ENCODE results near the gene TTC28.
"Not testable (repeated sequence)": the region's sequence is repeated elsewhere in the genome, so short reads cannot be mapped to it uniquely, and the experiment has no call there.

Gene TTC28

DNA sequence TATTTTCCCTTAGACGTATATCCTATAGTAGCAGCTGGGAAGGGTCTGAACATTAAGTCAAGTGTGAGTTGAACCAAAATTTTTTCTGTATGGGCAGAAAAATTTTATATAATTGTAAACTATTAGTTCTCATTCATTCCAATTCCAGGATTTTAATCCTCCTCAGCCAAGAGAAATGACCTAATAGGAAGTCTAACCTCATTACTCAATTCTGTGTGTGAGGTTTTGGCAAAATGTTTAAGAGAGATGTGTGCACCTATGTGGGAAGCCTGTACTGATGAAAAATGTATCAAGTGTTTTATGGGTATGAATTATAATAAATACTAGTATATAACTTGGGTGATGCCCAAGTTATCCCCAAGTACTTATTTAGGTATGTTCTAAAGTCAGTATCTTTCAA, 449.0 kb downstream of the TTC28 start:
- H3K4me3 ChIP-seq (ENCODE audit: low read length) = no peak overlapping the region
- DNase-seq (ENCODE audit: low read depth, low spot score) = no peak

DNA sequence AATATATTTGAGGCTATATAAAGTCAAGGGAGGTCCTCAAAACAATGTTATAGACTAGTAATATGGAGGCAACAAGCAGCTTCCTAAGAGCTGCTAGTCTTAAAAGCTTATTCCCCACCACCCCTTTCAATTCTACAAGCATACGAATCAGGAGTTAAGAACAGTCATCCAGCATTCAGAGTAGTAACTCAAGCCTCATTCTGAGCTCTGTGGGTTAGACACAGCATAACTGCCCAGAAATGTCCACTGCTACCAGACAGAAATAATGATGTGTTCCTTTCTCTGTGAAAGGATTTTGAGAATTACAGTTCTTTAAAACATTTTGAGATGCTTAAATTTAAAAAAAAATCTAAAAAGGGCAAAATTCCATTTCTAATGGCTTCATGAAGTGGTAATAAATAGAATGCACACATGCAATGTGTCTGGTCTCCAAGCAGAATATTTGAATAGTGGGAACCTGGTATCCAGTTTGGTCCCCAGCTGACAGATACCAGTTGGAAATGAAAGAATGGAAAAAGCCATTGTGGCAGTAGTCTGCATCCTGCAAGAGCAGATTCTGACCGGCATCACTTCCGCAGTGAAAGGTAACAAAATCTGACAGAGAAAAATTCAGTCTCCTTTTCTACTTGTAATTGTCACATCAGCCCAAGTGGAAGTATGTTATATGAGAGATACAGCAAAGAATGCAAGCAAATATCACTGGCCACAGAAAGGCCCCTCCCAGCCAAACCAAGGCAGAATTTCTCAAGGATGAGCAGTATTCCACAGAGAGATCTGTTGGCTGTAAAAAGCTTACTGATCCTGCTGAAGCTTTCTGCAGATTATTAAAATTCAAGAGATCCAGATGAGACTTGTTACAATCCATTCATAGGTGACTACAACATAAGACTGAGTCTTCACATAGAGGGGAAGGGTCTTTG, 449.8 kb downstream of the TTC28 start:
- H3K4me3 ChIP-seq (ENCODE audit: low read length) = no peak overlapping the region
- DNase-seq (ENCODE audit: low read depth, low spot score) = no peak

DNA sequence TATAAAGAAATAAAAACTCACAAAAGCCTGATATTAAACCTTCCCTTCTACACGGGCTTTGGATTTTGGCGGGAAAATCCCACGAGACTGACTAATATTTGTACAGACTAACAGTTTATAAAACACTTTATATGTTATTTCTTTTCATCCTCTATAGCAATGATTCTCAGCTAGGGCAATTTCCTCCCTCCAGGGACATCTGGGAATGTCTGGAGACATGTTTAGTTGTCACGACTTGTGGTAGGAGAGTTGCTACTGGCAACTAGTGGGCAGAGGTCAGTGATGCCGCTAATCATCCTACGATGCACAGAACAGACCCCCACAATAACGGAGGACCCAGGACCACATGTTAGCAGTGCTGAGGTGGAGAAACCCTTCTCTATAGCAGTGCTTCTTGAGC, 455.8 kb downstream of the TTC28 start:
- no peak overlapping the region for H3K4me3 ChIP-seq (ENCODE audit: low read length)

DNA sequence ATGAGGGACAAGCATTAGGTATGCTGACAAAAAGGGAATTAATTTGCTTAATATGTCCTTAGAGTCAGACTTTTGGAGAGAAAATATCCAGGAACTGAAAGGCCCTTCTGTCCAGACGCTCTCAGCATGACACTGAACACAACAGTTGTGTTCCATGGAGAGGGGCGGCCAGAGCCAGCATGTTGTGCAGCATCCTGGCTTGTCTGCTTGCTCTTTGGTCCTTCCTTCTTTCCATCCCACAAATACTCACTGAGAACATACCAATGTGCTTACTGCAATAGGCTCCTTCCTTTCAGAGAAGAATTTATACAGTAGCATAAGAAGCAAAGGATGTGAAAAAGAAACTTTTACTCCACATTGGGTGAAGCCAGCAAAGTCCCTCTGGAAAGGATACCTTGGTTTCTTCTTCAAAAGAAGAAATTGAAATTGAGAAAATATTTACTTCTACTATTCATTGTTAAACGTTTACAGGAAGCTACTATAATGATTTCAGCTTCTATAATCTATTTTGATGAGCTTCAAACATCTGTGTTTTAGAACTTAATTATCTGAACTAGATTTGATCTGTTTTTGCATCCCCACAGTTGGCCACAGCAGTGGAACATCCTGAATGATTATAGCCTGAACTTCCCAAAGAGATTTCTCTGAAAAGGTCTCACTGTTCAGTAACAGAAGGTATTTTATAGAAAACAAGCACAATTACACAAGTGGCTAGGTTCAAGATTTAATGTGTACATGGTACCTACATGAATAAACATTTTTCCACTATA, 456.5 kb downstream of the TTC28 start:
- H3K4me3 ChIP-seq (ENCODE audit: low read length) = no peak overlapping the region
- DNase-seq (ENCODE audit: low read depth, low spot score) = no peak

More for the DNA sequence above, 455.8 kb downstream of the TTC28 start:
- DNase-seq (ENCODE audit: low read depth, low spot score) = no peak

DNA sequence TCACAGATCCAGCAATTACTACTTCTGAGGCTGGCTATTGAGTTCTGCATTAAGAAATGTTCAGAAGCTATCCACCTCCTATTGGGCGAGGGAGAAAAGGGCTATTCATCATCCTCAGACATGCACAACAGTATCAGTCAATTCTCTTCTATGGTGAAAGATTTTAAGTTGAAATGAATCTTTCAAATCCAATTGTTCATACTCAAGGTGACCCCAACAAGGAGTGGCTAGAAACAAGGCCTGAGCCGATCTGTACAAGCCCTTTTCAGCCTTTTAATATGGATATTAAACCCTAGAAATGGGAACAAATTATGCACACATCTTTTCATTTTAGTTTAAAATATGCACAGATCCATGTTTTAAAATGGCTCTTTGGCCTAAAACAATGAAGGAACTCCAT, 457.1 kb downstream of the TTC28 start:
- H3K4me3 ChIP-seq (ENCODE audit: low read length) = no peak overlapping the region
- DNase-seq (ENCODE audit: low read depth, low spot score) = no peak

DNA sequence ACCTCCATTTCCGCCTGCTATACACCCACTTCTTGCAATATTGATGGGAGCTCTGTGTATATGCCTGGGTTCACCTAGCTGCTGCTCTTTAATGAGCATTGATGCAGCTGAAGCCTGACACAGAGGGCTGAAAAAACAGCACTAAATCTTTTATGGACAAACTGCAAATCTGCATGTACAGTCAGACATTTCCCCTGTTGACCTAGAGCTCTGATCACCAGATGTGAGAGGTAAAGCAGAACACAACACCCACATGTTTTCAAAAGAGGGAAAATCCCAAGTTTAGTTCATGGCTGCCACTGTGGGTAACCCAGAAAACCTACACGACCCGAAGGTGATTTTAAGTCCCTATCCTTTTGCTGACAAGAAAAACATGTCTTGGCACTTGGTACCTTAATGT, 457.6 kb downstream of the TTC28 start:
- DNase-seq (ENCODE audit: low read depth, low spot score) = no peak
- H3K4me3 ChIP-seq (ENCODE audit: low read length) = no peak overlapping the region

DNA sequence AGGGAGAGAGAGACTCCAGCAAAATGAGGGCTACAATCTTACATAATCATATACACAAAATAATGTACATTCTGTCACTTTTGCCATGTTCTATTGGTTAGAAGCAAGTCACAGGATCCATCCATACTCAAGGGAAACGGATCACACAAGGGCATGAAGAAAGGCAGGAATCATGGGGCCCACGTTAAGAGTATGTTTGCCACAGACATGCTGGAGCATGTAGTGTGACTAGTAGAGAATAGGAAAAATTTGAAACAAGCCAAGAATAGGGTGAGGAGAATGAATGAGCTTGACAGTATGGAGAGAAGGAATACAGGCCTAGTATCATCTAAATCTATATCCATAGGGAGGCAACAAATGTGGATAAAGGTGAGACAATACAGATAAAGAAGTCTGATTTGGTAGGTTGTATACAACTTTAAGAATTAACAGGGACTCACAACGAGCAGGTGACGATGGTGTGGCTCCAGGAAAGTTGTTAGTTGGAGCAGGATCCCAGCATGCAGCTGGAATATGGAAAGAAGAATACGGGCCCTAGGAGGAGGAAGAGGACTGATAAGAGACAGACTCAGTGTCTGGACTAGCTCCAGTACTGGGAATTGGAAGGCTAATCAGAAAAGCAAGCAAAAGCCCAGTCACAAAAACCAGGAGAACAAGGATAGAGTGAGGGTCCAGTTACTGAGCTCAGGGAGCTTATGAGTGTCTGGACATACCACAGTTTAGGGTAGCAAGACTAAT, 458.8 kb downstream of the TTC28 start:
- no peak overlapping the region for H3K4me3 ChIP-seq (ENCODE audit: low read length)
- DNase-seq (ENCODE audit: low read depth, low spot score) = no peak

DNA sequence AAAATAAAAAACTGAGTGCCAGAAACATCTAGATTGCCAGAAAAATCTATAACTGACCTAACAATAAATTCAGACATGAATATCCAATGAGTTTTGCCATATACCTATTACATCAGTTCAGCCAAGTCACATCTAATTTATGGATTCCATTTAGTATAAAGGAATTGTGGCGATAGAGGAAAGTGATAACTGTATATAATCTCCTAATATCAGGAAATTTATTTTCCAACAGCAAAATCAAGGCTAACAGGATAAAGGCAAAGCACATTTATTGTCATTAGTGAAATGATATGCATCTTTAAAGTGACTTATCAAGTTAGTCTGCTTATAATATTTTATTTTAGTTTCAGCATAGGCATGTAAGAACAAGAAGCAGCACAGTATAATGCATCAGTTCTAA, 462.4 kb downstream of the TTC28 start:
- DNase-seq (ENCODE audit: low read depth, low spot score) = no peak
- no peak overlapping the region for H3K4me3 ChIP-seq (ENCODE audit: low read length)

DNA sequence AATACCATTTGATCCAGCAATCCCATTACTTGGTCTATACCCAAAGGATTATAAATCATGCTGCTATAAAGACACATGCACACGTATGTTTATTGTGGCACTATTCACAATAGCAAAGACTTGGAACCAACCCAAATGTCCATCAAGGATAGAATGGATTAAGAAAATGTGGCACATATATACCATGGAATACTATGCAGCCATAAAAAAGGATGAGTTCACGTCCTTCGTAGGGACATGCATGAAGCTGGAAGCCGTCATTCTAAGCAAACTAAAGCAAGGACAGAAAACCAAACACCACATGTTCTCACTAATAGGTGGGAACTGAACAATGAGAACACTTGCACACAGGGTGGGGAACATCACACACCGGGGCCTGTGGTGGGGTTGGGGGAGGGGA, 464.9 kb downstream of the TTC28 start:
- not testable (repeated sequence) for DNase-seq (ENCODE audit: low read depth, low spot score)

DNA sequence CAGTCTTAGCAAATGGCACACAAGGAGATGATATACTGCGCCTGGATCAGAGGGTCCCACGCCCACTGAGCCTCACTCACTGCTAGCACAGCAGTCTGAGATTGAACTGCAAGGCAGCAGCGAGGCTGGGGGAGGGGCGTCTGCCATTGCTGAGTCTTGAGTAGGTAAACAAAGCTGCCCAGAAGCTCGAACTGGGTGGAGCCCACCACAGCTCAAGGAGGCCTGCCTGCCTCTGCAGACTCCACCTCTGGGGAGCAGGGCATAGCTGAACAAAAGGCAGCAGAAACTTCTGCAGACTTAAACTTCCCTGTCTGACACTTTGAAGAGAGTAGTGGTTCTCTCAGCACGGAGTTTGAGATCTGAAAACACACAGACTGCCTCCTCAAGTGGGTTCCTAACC, 470.2 kb downstream of the TTC28 start:
- not testable (repeated sequence) for DNase-seq (ENCODE audit: low read depth, low spot score); H3K4me3 ChIP-seq (ENCODE audit: low read length)

More for the DNA sequence above, 464.9 kb downstream of the TTC28 start:
- not testable (repeated sequence) for H3K4me3 ChIP-seq (ENCODE audit: low read length)

DNA sequence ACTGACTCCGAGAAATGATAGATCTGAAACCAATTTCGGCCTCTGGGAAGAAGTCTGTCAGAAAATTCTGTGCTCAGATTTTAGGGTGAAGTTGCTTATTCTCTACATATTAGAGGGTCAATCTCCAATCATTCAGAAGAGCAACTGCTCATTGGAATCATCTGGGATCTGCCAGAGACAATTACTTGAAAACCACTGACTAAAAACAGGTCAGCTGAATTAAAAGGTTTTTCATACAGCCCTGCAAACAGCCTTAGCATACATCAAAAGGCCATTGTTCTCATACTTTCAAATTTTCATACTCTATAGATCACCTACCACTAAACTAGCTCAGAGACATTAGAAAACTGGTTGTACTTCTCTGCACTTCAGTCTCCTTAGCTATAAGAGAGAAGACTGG, 470.9 kb downstream of the TTC28 start:
- no peak overlapping the region for H3K4me3 ChIP-seq (ENCODE audit: low read length)
- no peak for DNase-seq (ENCODE audit: low read depth, low spot score)

DNA sequence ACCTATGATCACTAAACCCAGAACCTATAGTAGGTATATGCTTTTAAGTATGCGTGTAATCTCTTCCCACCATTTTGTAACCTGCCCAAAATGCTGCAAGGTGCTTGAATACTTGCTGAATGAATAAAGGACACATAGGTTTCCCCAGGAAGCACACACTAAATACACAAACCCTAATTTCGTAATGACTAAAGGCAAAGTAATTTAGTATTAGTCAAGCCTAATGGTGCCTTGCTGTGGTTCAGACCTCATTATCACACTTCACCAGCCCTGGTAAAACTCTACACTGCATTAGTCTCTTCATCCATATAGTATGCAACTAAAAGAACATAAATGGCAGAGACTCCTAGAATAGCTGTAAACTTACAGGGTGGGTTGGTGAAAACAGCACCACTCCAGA, 471.6 kb downstream of the TTC28 start:
- DNase-seq (ENCODE audit: low read depth, low spot score) = no peak
- no peak overlapping the region for H3K4me3 ChIP-seq (ENCODE audit: low read length)

DNA sequence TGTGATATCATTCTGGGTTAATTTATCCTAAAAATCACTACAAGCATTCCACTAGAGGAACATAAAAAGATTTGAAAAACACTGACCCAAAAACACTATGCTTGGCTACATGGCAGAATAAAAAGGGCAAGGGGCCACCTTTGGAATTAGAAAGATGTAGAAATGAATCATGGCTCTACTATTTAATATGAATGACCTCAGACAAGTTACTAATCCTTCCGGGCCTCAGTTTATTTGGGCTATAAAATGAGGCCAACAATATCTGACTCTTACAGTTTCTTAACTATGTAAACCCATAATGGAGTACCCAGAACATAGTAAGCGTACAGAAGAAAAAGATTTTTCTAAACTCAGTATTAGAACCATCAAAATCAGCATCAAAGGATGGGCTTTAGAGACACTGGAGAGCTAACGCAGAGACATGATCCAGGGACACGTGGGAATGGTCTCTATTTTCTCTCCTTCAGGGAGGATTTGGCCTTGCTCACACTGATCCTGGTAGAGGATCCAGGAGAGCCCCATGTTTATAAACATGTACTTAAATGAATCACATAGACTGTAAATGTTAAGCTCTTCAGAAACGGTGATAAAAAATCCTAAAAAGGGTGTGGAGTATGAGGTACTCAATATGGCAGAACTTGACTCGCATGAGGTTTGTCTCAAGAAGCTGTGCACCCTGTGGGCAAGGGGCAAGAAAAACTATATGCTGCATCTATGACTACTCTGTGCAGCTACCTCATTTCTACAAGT, 472.2 kb downstream of the TTC28 start:
- no peak for DNase-seq (ENCODE audit: low read depth, low spot score)
- no peak overlapping the region for H3K4me3 ChIP-seq (ENCODE audit: low read length)

DNA sequence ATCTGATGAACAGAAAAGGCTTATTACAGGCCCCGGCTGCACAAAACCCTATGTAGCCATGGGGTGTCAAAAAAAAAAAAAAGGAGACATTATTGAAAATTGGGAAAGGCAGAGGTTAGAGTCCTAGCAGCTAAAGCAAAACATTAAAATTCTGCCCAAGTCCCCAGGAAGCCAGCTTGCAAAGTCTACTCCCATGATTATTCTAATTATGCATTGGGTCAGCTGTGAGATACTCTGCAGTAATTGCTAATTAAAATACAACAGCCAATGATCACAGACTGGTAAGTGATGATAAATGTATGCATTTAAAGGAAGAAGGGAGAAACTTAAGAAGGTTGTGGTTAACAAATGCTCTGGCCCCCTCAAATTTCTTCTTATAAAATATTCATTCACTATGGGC, 473.7 kb downstream of the TTC28 start:
- no peak for DNase-seq (ENCODE audit: low read depth, low spot score)
- no peak overlapping the region for H3K4me3 ChIP-seq (ENCODE audit: low read length)

DNA sequence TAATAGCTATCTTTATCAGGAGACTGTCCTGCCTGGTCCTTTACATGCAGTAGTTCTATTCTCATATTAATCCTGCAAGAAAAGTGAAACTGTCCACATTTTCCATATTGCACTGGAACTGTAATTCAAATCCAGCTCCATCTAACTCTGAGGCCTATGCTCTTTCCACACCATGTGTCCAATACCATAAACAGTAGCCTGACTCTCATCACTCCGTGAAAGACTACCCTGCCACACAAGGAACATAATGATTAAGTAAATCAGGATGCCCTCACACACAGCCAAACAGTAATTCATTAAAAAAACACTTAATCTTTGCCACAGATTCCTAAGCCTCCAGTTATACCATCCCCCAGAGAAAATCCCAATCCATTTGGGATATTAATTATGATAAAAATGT, 475.3 kb downstream of the TTC28 start:
- H3K4me3 ChIP-seq (ENCODE audit: low read length) = no peak overlapping the region
- DNase-seq (ENCODE audit: low read depth, low spot score) = no peak

DNA sequence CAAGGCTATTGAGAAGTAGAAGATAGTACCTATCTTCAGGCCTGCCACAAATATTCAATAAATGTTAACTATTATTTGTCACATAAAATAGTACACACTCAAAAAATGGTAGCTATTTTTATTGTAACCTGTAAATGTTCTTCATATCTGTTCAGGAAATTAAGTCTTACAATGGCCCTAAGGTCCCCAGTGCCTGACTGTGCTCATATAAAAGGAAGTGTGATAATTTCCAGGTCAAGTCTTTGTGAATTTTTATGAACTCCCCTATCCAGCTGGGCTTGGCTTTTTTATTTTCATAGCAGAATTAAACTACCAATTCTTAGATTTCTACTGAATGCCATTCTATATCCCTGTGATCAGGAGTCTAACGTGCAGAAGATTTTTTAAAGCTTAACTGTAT, 476.4 kb downstream of the TTC28 start:
- no peak for DNase-seq (ENCODE audit: low read depth, low spot score)
- no peak overlapping the region for H3K4me3 ChIP-seq (ENCODE audit: low read length)

DNA sequence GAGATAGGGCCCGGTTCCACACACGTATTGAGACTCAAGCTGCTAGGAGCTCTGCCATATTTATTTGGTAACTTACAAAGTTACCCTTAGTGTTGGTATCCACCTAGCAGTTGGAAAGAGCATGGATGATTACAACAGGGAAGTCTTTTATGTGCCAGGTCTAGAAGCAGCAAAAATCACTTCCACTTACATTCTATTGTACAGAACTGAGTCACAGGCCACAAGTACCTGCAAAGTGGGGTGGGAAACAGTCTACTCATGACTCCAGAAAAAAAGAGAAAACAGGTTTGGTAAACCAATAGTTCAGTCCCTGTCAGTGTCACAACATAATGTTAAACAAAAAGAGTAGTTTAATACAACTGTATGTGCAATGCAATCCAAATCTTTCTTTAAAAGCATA, 480.9 kb downstream of the TTC28 start:
- no peak overlapping the region for H3K4me3 ChIP-seq (ENCODE audit: low read length)
- DNase-seq (ENCODE audit: low read depth, low spot score) = no peak

DNA sequence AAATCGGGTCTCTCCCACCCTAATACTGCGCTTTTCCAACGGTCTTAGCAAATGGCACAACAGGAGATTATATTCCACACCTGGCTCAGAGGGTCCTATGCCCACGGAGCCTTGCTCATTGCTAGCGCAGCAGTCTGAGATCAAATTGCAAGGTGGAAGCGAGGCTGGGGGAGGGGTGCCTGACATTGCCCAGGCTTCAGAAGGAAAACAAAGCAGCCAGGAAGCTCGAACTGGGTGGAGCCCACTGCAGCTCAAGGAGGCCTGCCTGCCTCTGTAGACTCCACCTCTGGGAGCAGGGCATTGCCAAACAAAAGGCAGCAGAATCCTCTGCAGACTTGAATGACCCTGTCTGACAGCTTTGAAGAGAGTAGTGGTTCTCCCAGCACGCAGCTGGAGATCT, 488.1 kb downstream of the TTC28 start:
- not testable (repeated sequence) for H3K4me3 ChIP-seq (ENCODE audit: low read length); DNase-seq (ENCODE audit: low read depth, low spot score)

All from Jurkat, Clone E6-1 (cell line).